GM20431 (cell line): ENCODE data around the gene B3GAT3.
"Not testable (repeated sequence)": the region's sequence is repeated elsewhere in the genome, so short reads cannot be mapped to it uniquely, and the experiment has no call there.

ENCODE experiments used
- in situ Hi-C: fragments of 300-500 bp; cut with MseI, MboI; formaldehyde crosslinking; loops from one replicate; pipeline ENCODE4 v1.15.0; 2020; ENCODE audit warnings: low sequenced_read_pairs; ENCODE audit not compliant: unreplicated experiment

Gene B3GAT3

DNA sequence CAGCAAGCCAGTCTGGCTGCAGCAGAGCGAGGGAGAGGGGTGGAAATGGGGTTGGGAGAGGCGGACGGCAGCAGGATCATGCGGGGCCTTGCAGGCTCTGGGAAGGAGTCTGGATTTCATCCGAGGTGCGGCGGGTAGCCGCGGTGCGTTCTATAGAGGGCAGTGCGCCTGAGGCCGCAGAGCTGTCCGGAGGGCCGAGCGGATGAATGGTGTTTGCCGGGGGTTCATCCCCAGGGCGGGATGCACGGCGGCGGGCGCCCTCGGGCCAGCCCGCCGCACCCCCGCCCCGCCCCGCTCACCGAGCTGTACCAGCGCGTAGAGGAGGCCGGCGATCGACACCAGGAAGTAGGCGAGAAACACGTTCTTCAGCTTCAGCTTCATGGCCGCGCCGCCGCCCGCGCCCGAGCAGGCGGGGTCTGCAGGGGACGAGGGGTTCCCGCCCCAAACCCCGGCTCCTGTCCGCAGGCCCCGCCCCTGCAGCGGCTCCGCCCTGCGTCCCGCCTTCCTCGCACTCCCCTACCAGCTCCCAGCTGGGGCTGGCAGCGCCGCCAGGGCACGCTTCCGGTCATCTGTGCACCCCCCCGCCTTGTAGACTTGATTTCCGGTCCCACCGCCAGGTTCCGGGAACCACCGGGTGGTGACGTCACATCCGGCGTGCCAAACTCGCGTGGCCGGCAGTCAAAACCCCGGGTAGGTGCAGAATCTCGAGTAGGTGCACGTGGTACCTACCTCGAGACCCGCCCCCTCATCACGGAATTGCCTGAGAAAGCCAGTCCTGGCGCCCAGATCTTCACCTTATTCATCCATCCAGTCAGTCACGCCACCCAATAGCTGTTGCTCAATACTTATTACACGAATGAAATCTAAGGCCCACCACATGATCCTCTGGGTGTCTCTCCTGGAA, at the start of gene B3GAT3:
TSS of gene B3GAT3 (minus strand) at position 420 of the 904 bp plus-strand sequence. CDS start at position 381, 39 bp downstream.
- in situ Hi-C loops: no loop called here

GRCh38 chr11:62671236-62671607, 49.4 kb upstream of the B3GAT3 start:
- in situ Hi-C loops: no loop called here

- in situ Hi-C loops: no loop called here
Observed at GRCh38 chr11:62669420-62670161, 47.8 kb upstream of the B3GAT3 start.

GRCh38 chr11:62667460-62667859, 45.7 kb upstream of the B3GAT3 start:
- in situ Hi-C loops: no loop called here

- in situ Hi-C loops: no loop called here
Observed at GRCh38 chr11:62666259-62666926, 44.6 kb upstream of the B3GAT3 start.

DNA sequence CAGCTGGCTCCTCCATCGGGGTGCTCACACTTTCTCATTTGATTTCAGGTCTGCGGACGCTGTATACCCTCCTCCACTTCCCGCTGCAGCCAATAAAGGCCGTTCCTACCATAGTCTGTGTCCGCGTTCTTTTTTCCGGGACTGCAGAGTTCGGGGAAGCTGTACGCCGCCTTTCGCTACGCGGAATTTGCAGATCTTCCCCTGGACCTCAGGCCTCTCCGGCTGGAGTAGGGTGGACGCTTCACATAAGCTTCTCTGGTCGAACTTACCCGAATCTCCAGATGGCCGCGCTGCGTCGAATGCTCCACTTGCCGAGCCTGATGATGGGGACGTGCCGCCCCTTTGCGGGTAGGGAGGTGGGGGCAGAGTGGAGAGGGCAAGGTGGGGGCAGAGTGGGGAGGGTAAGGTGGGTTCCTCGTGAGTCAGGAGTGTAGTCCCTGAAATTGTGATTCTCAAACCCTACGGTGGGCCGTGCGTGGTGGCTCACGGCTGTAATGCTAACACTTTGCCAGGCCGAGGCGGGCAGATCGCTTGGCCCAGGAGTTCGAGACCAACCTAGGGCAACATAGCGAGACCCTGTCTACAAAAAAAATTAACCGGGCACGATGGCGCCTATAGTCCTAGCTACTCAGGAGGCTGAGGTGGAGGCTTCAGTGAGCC, 43.9 kb upstream of the B3GAT3 start:
- in situ Hi-C loops: no loop called here

DNA sequence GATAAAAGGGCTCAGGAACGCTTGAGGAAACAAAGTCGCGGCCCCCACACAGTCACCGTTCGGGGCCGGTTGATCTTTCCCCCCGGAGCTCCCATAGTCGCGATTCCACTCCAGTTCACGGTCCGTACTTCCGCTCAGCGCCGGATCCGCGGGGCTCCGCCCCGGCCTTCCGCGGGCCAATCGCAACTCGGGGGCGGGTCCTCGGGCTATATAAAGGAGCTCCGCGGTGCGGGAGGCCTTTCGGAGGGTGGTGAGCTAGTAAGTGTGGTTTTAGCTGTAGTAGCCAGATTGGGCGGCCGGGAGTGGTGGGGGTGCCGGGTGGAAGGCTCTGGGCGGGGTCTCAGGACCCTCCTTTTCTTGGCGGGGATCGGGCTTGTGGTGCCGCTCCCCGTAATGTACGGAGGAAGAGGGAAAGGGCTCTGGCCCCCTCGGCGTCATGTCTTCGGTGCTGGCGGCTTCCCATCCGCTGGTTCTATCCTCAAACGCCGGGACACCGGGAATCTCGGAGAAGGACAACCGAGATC, 43.4 kb upstream of the B3GAT3 start, which contains the start of the genes C11orf98 and CSKMT:
TSS of gene C11orf98 (minus strand) at position 136 of the 524 bp plus-strand sequence. CDS start at position 95, 41 bp downstream.
TSS of gene CSKMT (plus strand) at position 238 of the 524 bp plus-strand sequence. CDS start 568 bp downstream, outside the sequence.
- in situ Hi-C loops: no loop called here

GRCh38 chr11:62664405-62665074, 42.8 kb upstream of the B3GAT3 start:
- in situ Hi-C loops: no loop called here

DNA sequence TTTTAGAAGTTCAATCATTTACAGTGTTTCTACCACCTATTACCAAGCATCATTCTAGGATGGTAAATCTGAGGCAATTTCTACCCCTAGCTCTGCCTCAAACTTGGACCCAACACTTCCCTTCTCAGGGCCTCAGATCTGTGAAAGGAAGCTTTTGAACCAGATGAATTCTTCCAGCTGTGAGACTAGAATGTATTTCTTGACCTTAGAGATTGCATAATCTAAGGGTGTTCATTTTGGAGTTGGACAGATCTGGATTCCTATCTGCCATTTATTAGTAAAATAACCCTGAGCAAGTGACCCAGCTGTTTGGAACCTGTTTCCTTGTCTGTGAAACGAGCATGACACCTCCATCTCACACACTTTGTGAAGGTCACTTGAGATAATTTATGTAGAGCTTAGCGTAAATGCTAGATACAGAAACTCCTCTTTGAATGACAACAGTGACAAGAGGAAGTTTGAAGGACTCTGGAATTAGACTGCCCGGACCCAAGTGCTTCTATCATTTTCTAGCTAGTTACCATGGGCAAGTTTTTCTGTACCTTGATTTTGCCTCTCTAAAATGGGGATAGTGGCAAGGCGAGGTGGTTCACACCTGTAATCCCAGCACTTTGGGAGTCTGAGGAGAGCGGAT, 35.1 kb upstream of the B3GAT3 start:
- in situ Hi-C loops: no loop called here

- in situ Hi-C loops: no loop called here
Observed at GRCh38 chr11:62654297-62654696, 32.5 kb upstream of the B3GAT3 start.

GRCh38 chr11:62652161-62653006, 30.6 kb upstream of the B3GAT3 start:
- in situ Hi-C loops: no loop called here

DNA sequence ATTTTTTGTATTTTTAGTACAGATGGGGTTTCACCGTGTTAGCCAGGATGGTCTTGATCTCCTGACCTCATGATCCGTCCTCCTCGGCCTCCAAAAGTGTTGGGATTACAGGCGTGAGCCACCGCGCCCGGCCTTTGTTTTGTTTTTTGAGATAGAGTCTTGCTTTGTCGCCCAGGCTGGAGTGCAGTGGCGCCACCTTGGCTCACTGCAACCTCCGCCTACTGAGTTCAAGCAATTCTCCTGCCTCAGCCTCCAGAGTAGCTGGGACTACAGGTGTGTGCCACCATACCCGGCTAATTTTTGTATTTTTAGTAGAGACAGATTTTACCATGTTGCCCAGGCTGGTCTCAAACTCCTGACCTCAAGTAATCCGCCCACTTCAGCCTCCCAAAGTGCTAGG, 28.5 kb upstream of the B3GAT3 start:
- in situ Hi-C loops: not testable (repeated sequence)

DNA sequence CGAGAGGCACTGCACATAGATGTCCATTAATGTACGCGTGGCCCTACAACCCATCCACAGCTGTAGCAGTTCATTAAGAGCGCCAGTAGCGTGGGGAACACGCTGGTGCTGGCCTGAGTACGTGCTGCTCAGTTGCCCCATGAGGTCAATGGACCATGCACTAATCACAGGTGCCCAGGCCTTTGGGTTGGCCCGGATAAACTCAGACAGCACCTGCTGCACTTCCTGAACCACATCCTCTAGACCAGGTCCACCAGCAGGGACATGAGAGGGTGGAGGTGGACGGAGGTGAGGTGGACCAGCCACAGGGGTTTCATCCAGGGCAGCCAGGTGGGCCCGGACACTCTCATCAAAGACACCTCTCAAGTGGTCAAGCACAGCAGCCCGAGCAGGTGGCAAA, 27.7 kb upstream of the B3GAT3 start:
- in situ Hi-C loops: no loop called here

DNA sequence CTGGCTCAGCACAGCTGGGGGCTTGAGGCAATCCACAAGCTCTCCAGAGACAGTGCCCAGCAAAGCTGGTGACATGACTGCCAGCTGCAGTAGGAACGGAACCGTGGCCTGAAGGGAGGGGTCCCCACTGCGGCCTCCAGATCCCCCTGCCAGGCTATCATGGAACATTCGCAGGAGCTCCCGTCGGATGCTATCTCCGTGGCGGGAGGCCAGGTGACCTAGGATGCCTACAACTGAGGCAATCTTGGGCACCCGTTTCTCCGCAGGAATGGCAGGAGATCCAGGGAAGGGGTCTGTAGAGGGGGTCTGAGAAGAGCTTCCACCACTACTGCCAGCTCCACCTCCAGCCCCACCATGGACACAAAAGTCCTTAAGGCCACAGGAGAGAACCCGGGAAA, 27.2 kb upstream of the B3GAT3 start:
- in situ Hi-C loops: no loop called here

GRCh38 chr11:62648185-62648966, 26.6 kb upstream of the B3GAT3 start:
- in situ Hi-C loops: no loop called here

GRCh38 chr11:62647609-62648005, 25.8 kb upstream of the B3GAT3 start:
- in situ Hi-C loops: no loop called here
